NCI-H446 (cell line): ENCODE data around the gene TTC22.

Experiments
- DNase-seq, 2 experiments: peaks; one replicate each; lab custom pipeline; 2025; lab: John Stamatoyannopoulos, UW

TTC22 gene

GRCh38 chr1:54800899-54801759 lies at the start of gene TTC22:
Gene TTC22, minus strand, starts transcription at chr1:54801323. Its CDS starts 160 bp downstream, at chr1:54801163.
- no peak for DNase-seq

GRCh38 chr1:54850737-54851136 lies 49.6 kb upstream of the TTC22 start:
- DNase-seq, result no peak

- DNase-seq, result no peak
These were observed 49.1 kb upstream of the TTC22 start for GRCh38 chr1:54850069-54850730.

GRCh38 chr1:54849219-54850068 lies 48.3 kb upstream of the TTC22 start:
- no peak for DNase-seq

- no peak for DNase-seq
These were observed 47.2 kb upstream of the TTC22 start for GRCh38 chr1:54848134-54848948.

GRCh38 chr1:54846716-54847284 lies 45.7 kb upstream of the TTC22 start:
- DNase-seq, result no peak

GRCh38 chr1:54846301-54846700 lies 45.2 kb upstream of the TTC22 start:
- DNase-seq, result no peak

GRCh38 chr1:54845772-54846171 lies 44.6 kb upstream of the TTC22 start:
- no peak for DNase-seq

GRCh38 chr1:54844564-54844963 lies 43.4 kb upstream of the TTC22 start:
- no peak for DNase-seq

GRCh38 chr1:54843449-54843848 lies 42.3 kb upstream of the TTC22 start:
- no peak for DNase-seq

GRCh38 chr1:54842963-54843362 lies 41.8 kb upstream of the TTC22 start:
- no peak for DNase-seq

GRCh38 chr1:54842206-54842915 lies 41.2 kb upstream of the TTC22 start:
- no peak for DNase-seq

- DNase-seq, result no peak
These were observed 38.7 kb upstream of the TTC22 start for GRCh38 chr1:54839824-54840223.

- DNase-seq, result no peak
These were observed 37.5 kb upstream of the TTC22 start for GRCh38 chr1:54838565-54839180.

- DNase-seq, result no peak
These were observed 36.1 kb upstream of the TTC22 start for GRCh38 chr1:54837002-54837853.

- DNase-seq, result no peak
These were observed 35.5 kb upstream of the TTC22 start for GRCh38 chr1:54836594-54836993.

- no peak for DNase-seq
These were observed 34.8 kb upstream of the TTC22 start for GRCh38 chr1:54835970-54836369.

GRCh38 chr1:54835131-54835898 lies 34.2 kb upstream of the TTC22 start:
- no peak for DNase-seq
